Measurements from ENCODE around the gene NOP53.

Gene NOP53

DNA sequence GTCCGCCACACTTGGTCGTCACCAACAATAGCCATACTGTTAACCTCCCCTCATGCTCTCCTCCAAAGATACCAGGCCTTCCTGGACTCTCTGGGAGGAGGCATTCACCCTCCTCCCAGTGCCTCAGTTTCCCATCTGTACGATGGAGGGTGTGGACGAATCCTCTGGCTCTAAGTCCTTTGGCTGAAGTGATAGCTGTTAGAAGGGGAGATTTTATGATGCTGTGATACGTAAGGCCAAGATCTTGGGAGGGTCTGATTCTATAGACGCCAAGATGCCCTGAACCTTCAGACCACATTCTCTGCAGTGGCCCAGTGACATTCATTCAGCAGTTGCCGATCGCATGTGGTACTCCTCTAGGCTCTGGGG, 14.8 kb upstream of the NOP53 start:
- Histone ChIP-seq H3K4me1 (ENCODE audit: control insufficient read depth, insufficient read depth, low read length) (peaks cover 4% of the 10 kb centered on the region), H3K9me3 (ENCODE audit: control insufficient read depth, insufficient read depth, low read depth, low read length) (no peaks in the 10 kb centered on the region), H3K4me3 (ENCODE audit: low read depth, low read length) (no peak overlapping the region), H3K27ac (ENCODE audit: extremely low read depth, low read depth, low read length) (no peak overlapping the region), H3K36me3 (ENCODE audit: control insufficient read depth in 2 of 2, insufficient read depth in 1 of 2, low read length in 2 of 2) (no peaks in the 10 kb centered on the region)
- ChIA-PET CTCF (interaction anchor here (1.6 kb wide), 1 partner anchor 18 kb away, joined by 8 read pairs; the partner anchor contains the start of gene EHD2), POLR2A (interaction anchor here (0.8 to 1.7 kb wide), 3 partner anchors 12 to 290 kb away, joined by 4 to 6 read pairs (median 4); no protein-coding TSS in a partner anchor)
- TF ChIP-seq ZNF580 (tag by site-specific recombination; IDR thresholded peaks at IDR 0.05) = no peak
- TF ChIP-seq, protein P1, sequence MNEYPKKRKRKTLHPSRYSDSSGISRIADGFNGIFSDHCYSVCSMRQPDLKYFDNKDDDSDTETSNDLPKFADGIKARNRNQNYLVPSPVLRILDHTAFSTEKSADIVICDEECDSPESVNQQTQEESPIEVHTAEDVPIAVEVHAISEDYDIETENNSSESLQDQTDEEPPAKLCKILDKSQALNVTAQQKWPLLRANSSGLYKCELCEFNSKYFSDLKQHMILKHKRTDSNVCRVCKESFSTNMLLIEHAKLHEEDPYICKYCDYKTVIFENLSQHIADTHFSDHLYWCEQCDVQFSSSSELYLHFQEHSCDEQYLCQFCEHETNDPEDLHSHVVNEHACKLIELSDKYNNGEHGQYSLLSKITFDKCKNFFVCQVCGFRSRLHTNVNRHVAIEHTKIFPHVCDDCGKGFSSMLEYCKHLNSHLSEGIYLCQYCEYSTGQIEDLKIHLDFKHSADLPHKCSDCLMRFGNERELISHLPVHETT (tag by site-specific recombination; IDR thresholded peaks at IDR 0.05) = no peak
- TF ChIP-seq ZNF138 (tag by site-specific recombination; IDR thresholded peaks at IDR 0.05; ENCODE audit: borderline replicate concordance) = no peak

DNA sequence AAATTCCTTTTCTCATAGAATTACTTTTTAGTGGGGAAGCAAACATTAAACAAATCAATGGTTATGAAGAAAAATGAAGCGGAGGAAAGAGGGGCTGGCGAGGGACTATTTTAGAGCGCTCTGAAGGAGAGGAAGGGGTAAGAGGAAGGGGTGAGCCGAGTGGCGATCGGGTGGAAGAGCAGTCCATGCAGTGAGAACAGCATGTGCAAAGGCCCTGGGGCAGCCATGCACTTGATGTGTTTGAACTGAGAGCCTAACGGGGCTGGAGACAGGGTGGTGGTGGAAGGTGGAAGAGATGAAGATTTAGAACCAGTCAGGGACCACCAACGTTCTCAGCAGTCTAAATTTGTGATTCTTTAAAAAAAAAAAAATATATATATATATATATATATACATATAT, 14.4 kb upstream of the NOP53 start:
- Histone ChIP-seq H3K27ac (ENCODE audit: extremely low read depth, low read depth, low read length) (no peak overlapping the region), H3K9me3 (ENCODE audit: control insufficient read depth, insufficient read depth, low read depth, low read length) (no peaks in the 10 kb centered on the region), H3K4me3 (ENCODE audit: low read depth, low read length) (no peak overlapping the region), H3K4me1 (ENCODE audit: control insufficient read depth, insufficient read depth, low read length) (peaks cover 4% of the 10 kb centered on the region), H3K36me3 (ENCODE audit: control insufficient read depth in 2 of 2, insufficient read depth in 1 of 2, low read length in 2 of 2) (no peaks in the 10 kb centered on the region)
- POLR2A ChIA-PET = no interaction called here
- CTCF ChIA-PET = no interaction called here
- TF ChIP-seq ZNF623 (tag by site-specific recombination; IDR thresholded peaks at IDR 0.05) (peak; percentile 99), ZNF155 (tag by site-specific recombination; IDR thresholded peaks at IDR 0.05) (no peak), ZNF548 (tag by site-specific recombination; IDR thresholded peaks at IDR 0.05) (no peak), ZNF660 (tag by site-specific recombination; IDR thresholded peaks at IDR 0.05) (no peak), ZFP69B (tag by site-specific recombination; IDR thresholded peaks at IDR 0.05) (no peak)

DNA sequence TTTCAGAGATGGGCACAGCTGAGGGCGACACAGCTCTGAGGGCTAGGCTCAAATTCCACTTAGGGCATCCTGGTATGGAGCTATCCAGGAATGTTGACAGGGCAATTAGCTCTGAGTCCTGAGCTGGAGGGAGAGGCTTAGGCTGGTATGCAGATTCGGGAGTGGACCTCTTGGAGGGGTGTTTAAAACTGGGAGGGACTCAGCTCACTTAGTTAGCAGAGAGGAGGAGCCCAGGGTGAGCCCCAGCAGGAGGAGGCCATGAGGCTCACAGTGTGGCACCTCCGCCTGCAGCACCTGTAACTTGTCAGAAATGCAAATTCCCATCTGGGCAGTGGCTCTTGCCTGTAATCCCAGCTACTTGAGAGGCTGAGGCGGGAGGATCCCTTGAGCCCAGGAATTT, 10.2 kb upstream of the NOP53 start:
- Histone ChIP-seq H3K27ac (ENCODE audit: extremely low read depth, low read depth, low read length) (no peak overlapping the region), H3K9me3 (ENCODE audit: control insufficient read depth, insufficient read depth, low read depth, low read length) (no peaks in the 10 kb centered on the region), H3K36me3 (ENCODE audit: control insufficient read depth in 2 of 2, insufficient read depth in 1 of 2, low read length in 2 of 2) (no peaks in the 10 kb centered on the region), H3K4me3 (ENCODE audit: low read depth, low read length) (no peak overlapping the region), H3K4me1 (ENCODE audit: control insufficient read depth, insufficient read depth, low read length) (no peaks in the 10 kb centered on the region)
- CTCF ChIA-PET = interaction anchor here (0.6 to 1.6 kb wide), 5 partner anchors 8 to 386 kb away, joined by 3 to 5 read pairs (median 4); no protein-coding TSS in a partner anchor
- POLR2A ChIA-PET = interaction anchor here (0.6 to 1.4 kb wide), 2 partner anchors 8 to 612 kb away, joined by 4 to 5 read pairs; no protein-coding TSS in a partner anchor
- no peak for TF ChIP-seq ZNF148 (tag by site-specific recombination; IDR thresholded peaks at IDR 0.05; ENCODE audit: borderline replicate concordance)
- TF ChIP-seq, protein P2, sequence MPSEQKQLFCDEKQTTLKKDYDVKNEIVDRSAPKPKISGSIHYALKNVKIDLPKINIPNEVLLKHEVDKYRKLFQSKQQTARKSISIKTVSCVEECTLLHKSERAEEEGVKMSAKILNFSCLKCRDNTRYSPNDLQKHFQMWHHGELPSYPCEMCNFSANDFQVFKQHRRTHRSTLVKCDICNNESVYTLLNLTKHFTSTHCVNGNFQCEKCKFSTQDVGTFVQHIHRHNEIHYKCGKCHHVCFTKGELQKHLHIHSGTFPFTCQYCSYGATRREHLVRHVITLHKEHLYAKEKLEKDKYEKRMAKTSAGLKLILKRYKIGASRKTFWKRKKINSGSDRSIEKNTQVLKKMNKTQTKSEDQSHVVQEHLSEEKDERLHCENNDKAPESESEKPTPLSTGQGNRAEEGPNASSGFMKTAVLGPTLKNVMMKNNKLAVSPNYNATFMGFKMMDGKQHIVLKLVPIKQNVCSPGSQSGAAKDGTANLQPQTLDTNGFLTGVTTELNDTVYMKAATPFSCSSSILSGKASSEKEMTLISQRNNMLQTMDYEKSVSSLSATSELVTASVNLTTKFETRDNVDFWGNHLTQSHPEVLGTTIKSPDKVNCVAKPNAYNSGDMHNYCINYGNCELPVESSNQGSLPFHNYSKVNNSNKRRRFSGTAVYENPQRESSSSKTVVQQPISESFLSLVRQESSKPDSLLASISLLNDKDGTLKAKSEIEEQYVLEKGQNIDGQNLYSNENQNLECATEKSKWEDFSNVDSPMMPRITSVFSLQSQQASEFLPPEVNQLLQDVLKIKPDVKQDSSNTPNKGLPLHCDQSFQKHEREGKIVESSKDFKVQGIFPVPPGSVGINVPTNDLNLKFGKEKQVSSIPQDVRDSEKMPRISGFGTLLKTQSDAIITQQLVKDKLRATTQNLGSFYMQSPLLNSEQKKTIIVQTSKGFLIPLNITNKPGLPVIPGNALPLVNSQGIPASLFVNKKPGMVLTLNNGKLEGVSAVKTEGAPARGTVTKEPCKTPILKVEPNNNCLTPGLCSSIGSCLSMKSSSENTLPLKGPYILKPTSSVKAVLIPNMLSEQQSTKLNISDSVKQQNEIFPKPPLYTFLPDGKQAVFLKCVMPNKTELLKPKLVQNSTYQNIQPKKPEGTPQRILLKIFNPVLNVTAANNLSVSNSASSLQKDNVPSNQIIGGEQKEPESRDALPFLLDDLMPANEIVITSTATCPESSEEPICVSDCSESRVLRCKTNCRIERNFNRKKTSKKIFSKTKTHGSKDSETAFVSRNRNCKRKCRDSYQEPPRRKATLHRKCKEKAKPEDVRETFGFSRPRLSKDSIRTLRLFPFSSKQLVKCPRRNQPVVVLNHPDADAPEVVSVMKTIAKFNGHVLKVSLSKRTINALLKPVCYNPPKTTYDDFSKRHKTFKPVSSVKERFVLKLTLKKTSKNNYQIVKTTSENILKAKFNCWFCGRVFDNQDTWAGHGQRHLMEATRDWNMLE (tag by site-specific recombination; conservative IDR thresholded peaks at IDR 0.05; ENCODE audit: low read depth) = no peak
- no peak for TF ChIP-seq ZNF830 (tag by site-specific recombination; IDR thresholded peaks at IDR 0.05; ENCODE audit: low read depth)
- TF ChIP-seq, protein P3, sequence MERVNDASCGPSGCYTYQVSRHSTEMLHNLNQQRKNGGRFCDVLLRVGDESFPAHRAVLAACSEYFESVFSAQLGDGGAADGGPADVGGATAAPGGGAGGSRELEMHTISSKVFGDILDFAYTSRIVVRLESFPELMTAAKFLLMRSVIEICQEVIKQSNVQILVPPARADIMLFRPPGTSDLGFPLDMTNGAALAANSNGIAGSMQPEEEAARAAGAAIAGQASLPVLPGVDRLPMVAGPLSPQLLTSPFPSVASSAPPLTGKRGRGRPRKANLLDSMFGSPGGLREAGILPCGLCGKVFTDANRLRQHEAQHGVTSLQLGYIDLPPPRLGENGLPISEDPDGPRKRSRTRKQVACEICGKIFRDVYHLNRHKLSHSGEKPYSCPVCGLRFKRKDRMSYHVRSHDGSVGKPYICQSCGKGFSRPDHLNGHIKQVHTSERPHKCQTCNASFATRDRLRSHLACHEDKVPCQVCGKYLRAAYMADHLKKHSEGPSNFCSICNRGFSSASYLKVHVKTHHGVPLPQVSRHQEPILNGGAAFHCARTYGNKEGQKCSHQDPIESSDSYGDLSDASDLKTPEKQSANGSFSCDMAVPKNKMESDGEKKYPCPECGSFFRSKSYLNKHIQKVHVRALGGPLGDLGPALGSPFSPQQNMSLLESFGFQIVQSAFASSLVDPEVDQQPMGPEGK (tag by site-specific recombination; IDR thresholded peaks at IDR 0.05) = no peak
- TF ChIP-seq ZNF623 (tag by site-specific recombination; IDR thresholded peaks at IDR 0.05) = no peak
- TF ChIP-seq, protein P4, sequence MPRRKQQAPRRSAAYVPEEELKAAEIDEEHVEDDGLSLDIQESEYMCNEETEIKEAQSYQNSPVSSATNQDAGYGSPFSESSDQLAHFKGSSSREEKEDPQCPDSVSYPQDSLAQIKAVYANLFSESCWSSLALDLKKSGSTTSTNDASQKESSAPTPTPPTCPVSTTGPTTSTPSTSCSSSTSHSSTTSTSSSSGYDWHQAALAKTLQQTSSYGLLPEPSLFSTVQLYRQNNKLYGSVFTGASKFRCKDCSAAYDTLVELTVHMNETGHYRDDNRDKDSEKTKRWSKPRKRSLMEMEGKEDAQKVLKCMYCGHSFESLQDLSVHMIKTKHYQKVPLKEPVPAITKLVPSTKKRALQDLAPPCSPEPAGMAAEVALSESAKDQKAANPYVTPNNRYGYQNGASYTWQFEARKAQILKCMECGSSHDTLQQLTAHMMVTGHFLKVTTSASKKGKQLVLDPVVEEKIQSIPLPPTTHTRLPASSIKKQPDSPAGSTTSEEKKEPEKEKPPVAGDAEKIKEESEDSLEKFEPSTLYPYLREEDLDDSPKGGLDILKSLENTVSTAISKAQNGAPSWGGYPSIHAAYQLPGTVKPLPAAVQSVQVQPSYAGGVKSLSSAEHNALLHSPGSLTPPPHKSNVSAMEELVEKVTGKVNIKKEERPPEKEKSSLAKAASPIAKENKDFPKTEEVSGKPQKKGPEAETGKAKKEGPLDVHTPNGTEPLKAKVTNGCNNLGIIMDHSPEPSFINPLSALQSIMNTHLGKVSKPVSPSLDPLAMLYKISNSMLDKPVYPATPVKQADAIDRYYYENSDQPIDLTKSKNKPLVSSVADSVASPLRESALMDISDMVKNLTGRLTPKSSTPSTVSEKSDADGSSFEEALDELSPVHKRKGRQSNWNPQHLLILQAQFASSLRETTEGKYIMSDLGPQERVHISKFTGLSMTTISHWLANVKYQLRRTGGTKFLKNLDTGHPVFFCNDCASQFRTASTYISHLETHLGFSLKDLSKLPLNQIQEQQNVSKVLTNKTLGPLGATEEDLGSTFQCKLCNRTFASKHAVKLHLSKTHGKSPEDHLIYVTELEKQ (tag by site-specific recombination; IDR thresholded peaks at IDR 0.05; ENCODE audit: borderline replicate concordance) = no peak
